Activated naive CD4-positive, alpha-beta T cell treated with anti-CD3 and anti-CD28 coated beads, Interleukin-2, amount 10 ng/mL, durations not matched to agents 7 days and 5 days (primary cell): Measurements from ENCODE around the gene SIPA1L3.
"Not testable (repeated sequence)": the region's sequence is repeated elsewhere in the genome, so short reads cannot be mapped to it uniquely, and the experiment has no call there.

Experiments
- CTCF ChIA-PET: fragments of 350-600 bp; sonication (Branson Sonifier 250); formaldehyde crosslinking; loops from one replicate; lab custom pipeline; 2021; ENCODE audit warnings: antibody characterized with exemption; lab: Charles Lee
- DNase-seq: peaks from one replicate; pipeline ENCODE4 v3.0.0-alpha.2; 2020
- H3K27ac Mint-ChIP-seq: one replicate; pipeline ENCODE4 v1.8.0; 2021; ENCODE audit warnings: mild to moderate bottlenecking, moderate library complexity, mixed read lengths
- H3K27me3 Mint-ChIP-seq: one replicate; pipeline ENCODE4 v1.8.0; 2021; ENCODE audit warnings: mild to moderate bottlenecking, mixed read lengths
- H3K36me3 Mint-ChIP-seq: one replicate; pipeline ENCODE4 v1.8.0; 2021; ENCODE audit warnings: mixed read lengths
- H3K4me1 Mint-ChIP-seq: one replicate; pipeline ENCODE4 v1.8.0; 2021; ENCODE audit warnings: mixed read lengths
- H3K4me3 Mint-ChIP-seq: one replicate; pipeline ENCODE4 v1.8.0; 2021; ENCODE audit warnings: mild to moderate bottlenecking, moderate library complexity, mixed read lengths
- H3K9me3 Mint-ChIP-seq: one replicate; pipeline ENCODE4 v1.8.0; 2021; ENCODE audit warnings: mixed read lengths

SIPA1L3 gene

DNA sequence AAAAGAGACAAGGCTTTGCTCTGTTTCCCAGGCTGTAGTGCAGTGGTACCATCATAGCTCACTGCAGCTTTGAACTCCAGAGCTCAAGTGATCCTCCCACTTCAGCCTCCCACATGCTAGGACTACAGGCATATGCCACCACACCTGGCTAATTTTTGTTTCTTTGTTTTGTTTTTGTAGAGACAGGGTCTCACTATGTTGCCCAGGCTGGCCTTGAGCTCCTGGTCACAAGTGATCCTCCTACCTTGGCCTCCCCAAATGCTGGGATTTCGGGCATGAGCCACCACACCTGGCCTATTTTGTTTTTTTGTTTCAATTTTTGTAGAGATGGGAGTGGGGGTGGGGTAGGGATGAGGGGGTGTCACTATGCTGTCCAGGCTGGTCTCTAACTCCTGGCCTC, 7.6 kb upstream of the SIPA1L3 start:
- Mint-ChIP-seq H3K4me3 (no peak overlapping the region), H3K9me3 (no peaks in the 10 kb centered on the region), H3K27me3 (peaks cover 7% of the 10 kb centered on the region), H3K4me1 (peaks cover 5% of the 10 kb centered on the region), H3K36me3 (no peaks in the 10 kb centered on the region), H3K27ac (no peak overlapping the region)
- DNase-seq, result no peak
- CTCF ChIA-PET, result interaction anchor here (0.6 to 2.5 kb wide), 8 partner anchors 8 to 788 kb away, joined by 3 to 9 read pairs (median 4); partner anchors contain the start of gene SIPA1L3

DNA sequence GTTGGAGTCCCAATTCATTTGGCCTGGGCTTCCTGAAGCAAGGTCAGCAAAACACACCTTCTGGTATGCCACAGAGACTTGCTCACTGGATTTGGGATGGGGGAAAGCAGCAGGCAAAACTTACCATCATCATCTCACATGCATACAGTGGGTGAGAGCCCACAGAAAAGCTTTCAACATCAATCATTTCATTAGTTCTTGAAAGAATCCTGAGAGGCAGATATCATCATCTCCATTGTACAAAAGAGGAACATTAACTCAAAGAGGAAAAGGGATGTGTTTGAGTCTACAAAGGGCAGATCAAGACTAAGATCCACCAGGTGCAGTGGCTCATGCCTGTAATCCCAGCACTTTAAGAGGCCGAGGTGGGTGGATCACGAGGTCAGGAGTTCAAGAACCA, 7.0 kb upstream of the SIPA1L3 start:
- Mint-ChIP-seq H3K4me3 (no peak overlapping the region), H3K9me3 (no peaks in the 10 kb centered on the region), H3K36me3 (no peaks in the 10 kb centered on the region), H3K4me1 (peaks cover 5% of the 10 kb centered on the region), H3K27ac (no peak overlapping the region), H3K27me3 (peaks cover 7% of the 10 kb centered on the region)
- DNase-seq, result no peak
- CTCF ChIA-PET, result interaction anchor here (0.9 to 2.5 kb wide), 5 partner anchors 242 to 435 kb away, joined by 3 to 9 read pairs (median 3); no protein-coding TSS in a partner anchor

DNA sequence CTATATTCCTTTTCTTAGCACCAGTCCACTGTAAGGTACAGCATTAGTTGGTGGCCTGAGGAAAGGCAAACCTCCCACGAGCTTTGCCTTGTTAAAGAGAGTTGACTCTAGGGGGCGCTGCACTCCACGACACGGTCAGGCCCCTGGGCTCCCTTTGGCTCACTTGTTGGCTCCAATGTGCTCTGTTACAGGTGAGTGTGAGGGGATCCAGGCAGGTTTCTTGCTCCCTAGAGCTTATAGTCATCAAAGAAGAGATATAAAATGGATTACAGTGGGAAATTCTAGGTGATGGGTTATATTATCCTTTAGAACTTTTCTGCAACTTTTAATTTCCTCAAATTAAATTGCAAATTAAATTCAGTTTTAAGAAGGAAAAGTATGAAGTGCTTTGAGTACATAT, 4.3 kb upstream of the SIPA1L3 start:
- no peaks in the 10 kb centered on the region for H3K9me3 Mint-ChIP-seq
- H3K36me3 Mint-ChIP-seq, result no peaks in the 10 kb centered on the region
- H3K4me3 Mint-ChIP-seq, result no peak overlapping the region
- H3K27me3 Mint-ChIP-seq, result peaks cover 18% of the 10 kb centered on the region
- CTCF ChIA-PET, result interaction anchor here (0.7 to 4.9 kb wide), 34 partner anchors 10 to 500 kb away, joined by 3 to 31 read pairs (median 4); partner anchors contain the start of genes CATSPERG, FAM98C, PPP1R14A and PSMD8
- H3K27ac Mint-ChIP-seq, result no peak overlapping the region
- peak; percentile 89 for DNase-seq
- peaks cover 15% of the 10 kb centered on the region for H3K4me1 Mint-ChIP-seq

DNA sequence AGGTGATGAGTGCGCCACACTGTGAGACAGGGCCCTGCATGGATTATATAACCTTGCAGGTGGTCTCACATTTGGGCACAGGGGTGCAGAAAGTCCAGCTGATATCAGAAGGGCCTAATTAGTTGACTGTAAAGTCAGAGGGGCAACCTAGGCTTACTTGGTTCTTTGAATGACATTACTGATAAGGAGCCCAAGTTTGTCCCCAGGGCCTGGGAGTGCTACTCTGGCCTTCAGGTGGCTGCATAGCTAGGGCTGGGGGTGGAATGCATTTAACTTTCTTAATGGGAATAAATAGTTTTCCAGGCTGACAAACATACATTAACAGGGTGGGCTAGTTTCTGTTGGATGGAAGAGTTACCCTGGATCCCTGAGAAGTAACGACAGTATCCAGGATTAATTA, 3.9 kb upstream of the SIPA1L3 start:
- Mint-ChIP-seq H3K27ac (no peak overlapping the region), H3K27me3 (peaks cover 18% of the 10 kb centered on the region), H3K4me3 (no peak overlapping the region), H3K9me3 (no peaks in the 10 kb centered on the region), H3K36me3 (no peaks in the 10 kb centered on the region), H3K4me1 (peaks cover 18% of the 10 kb centered on the region)
- no peak for DNase-seq
- CTCF ChIA-PET, result interaction anchor here (1.0 to 4.9 kb wide), 27 partner anchors 11 to 471 kb away, joined by 3 to 31 read pairs (median 5); partner anchors contain the start of genes CATSPERG, PPP1R14A and PSMD8

DNA sequence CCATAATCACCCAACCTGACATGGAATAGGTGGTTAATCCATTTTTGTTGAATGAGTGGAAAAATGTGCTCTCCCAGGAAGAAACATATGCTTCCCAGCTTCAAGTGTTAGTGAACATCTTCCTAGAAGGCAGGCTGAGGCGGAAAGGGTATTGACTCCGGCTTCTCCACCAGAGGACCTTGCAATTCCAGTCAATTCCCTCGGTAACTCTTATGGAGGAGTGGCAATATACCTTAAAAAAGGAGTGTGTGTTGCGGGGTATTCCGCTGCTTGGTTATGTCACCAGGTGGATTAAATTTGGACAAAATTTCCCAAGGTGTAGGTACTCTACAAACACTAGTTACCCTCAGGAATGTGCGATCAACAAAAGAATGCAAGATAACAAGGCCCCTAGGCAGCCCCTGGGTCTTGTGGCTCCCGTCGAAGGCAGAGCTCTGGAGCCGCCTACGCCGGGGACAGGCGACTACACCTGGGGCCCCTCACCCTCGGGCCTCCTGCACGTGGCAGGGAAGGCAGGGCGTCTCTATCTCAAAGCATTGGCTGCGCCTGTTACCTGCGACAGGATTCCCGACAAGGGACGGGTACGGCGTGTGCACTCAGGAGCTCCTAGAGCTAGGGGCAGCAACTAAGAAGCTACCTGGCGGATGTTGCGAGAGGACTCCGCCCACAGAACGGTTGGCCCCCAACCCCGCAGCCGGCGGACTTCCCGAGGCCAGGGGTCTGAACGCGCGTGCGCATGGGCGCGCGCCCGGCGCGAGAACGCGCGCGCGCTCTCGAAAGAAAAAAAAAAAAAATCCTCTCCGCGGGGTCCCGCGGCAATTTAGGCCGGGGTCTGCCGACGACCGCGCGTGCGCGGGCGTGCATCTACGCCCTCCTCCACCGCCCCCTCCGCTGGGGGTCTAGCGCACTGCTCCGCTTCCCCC, 801 bp upstream of the SIPA1L3 start, which contains the start of gene WDR87:
Gene WDR87, minus strand, starts transcription at position 649 of the 923 bp plus-strand sequence. CDS start 8,355 bp downstream, outside the sequence.
- Mint-ChIP-seq H3K27ac (peak within 1 kb of the TSS; percentile 83), H3K4me1 (peaks cover 28% of the 10 kb centered on the region), H3K27me3 (peaks cover 10% of the 10 kb centered on the region), H3K9me3 (no peaks in the 10 kb centered on the region), H3K4me3 (peak within 1 kb of the TSS; percentile 90), H3K36me3 (no peaks in the 10 kb centered on the region)
- peak; percentile 60 for DNase-seq
- CTCF ChIA-PET, result interaction anchor here (0.7 to 4.9 kb wide), 6 partner anchors 13 to 430 kb away, joined by 3 to 24 read pairs (median 4); partner anchors contain the start of gene CATSPERG

DNA sequence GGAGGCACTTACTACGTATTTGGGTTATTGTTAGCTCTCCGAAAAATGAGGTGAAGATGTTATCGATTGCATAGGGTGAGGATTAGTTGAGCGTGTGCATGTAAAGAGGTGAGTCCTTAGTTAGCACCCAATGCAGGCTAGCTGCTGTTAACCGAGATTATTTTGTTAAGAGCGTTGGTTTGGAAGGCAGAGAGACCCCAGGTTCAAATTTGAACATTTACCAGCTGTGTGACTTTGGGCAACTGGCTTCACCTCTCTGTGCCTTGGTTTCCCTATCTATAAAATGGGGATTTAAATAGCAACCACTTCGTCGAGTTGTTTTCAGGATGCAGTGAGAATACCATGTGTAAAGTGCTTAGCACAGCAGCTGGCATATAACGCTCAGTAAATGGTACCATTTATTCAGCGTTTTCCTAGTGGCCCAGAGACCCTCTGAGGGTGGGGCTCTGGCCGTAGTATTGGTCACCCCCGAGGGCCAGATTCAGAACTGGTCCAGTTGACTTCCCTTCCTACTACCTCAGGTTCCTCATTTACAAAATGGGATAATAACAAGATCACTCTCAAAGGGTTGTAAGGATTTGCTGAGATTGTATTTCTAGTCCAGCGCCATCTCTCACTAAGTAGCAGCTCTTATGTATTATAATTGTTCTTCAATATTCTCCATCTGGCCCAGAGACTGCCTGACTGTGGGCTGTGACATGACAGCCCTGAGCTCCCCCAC, 887 bp downstream of the SIPA1L3 start:
- CTCF ChIA-PET, result interaction anchor here (1.1 to 2.0 kb wide), 8 partner anchors 9 to 428 kb away, joined by 3 to 5 read pairs (median 4); partner anchors contain the start of genes CATSPERG and SPINT2
- Mint-ChIP-seq H3K36me3 (no peaks in the 10 kb centered on the region), H3K4me1 (peaks cover 28% of the 10 kb centered on the region)

DNA sequence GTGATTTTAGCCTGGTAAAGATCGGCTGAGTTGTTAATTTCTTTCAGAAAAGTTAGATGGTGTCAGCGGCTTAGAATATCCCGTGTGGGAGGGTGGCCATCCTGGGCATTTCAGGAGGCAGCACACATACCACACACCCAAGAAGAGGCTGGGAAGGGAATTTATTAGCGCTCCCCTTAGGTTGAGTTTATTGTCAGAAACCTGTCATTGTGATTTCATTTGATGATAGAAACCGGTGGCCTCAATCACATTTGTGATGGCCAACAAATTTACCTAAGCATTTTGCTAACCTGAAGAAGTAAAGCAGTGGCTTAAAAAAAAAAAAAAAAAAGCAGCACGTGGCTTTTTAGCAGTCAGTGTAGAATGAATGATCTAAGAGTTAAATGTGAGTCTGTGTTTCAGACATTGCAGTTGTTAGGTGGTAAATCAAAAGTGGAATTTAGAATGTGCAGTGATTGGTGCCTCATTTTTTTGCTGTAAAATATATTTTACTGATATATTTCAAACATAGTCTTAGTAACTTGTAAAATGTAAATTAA, 2.7 kb downstream of the SIPA1L3 start:
- no peak overlapping the region for H3K27ac Mint-ChIP-seq
- no peaks in the 10 kb centered on the region for H3K36me3 Mint-ChIP-seq
- CTCF ChIA-PET, result no interaction called here
- H3K4me3 Mint-ChIP-seq, result no peak overlapping the region
- peaks cover 10% of the 10 kb centered on the region for H3K27me3 Mint-ChIP-seq
- H3K9me3 Mint-ChIP-seq, result no peaks in the 10 kb centered on the region
- peaks cover 34% of the 10 kb centered on the region for H3K4me1 Mint-ChIP-seq
- no peak for DNase-seq

More for the DNA sequence above, 887 bp downstream of the SIPA1L3 start:
- H3K9me3 Mint-ChIP-seq, result no peaks in the 10 kb centered on the region
- H3K27ac Mint-ChIP-seq, result peak overlapping the region; percentile 38
- DNase-seq, result no peak
- peak overlapping the region; percentile 90 for H3K4me3 Mint-ChIP-seq
- H3K27me3 Mint-ChIP-seq, result peaks cover 10% of the 10 kb centered on the region

DNA sequence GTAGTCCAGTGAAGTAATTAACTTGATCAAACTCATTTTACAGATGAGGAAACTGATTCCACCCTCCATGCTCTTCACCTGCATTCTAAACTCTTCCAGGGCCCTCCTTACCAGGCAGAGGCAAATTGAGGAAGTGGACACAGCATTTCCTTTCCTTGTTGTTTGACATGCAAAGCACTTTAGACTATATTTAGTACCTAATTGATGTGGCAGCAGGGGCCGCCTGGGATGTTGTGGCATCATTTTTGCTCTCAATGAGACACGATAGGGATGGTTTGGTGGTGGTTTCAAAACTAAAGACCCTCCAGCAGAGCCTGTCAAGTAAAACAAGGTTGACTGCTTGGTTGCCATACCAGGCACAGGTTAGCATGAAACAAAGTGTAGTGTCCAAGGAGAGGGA, 7.9 kb downstream of the SIPA1L3 start:
- H3K36me3 Mint-ChIP-seq, result peaks cover 5% of the 10 kb centered on the region
- peaks cover 20% of the 10 kb centered on the region for H3K4me1 Mint-ChIP-seq
- H3K27ac Mint-ChIP-seq, result peak overlapping the region; percentile 82
- CTCF ChIA-PET, result interaction anchor here (0.6 to 1.1 kb wide), 2 partner anchors 8 to 12 kb away, joined by 4 to 5 read pairs; partner anchors contain the start of gene SIPA1L3
- peak; percentile 34 for DNase-seq
- no peaks in the 10 kb centered on the region for H3K27me3 Mint-ChIP-seq
- no peaks in the 10 kb centered on the region for H3K9me3 Mint-ChIP-seq
- H3K4me3 Mint-ChIP-seq, result no peak overlapping the region

DNA sequence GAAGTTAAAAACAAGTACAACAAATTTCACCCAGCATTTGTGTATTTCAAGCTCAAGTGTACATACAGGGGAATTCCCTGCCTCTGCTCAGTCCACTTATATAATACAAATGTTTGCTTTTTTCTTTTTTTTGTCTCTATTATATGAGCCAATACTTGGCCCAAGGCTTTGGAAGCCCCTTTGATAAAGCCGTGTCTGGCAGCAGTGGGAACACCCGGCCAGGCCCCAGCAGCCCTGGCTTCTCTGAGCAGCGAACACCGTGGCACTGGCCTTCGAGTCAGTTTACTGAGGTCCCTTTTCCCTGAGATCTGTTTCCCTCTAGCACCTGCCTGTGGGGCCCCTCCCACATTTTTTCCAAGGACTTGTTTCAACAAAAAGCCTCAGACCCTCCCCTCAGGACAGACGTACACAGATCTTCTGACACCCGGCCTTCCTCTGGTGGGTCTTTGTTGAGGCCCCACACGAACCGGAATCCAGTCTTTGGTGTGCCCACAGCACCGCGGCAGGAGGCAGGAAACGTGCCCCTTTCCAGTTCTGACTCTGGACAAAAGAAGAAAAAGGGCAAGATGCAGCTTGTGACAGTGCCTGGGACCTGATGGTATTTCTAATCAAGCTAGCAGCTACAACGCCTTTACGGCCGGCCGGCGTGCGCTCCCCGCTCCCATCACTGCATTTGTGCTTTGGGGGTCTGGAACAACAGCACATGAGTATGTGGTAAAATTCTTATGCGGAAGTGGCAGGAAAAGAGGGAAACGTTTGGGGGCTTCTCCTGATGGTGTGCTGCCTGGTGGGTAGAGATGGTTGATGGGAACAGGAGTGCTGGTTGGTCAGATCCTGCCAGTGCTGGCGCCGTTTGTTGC, 13.8 kb downstream of the SIPA1L3 start:
- Mint-ChIP-seq H3K4me3 (no peak overlapping the region), H3K4me1 (peaks cover 12% of the 10 kb centered on the region), H3K27ac (peak overlapping the region; percentile 8), H3K27me3 (no peaks in the 10 kb centered on the region), H3K36me3 (peaks cover 9% of the 10 kb centered on the region), H3K9me3 (no peaks in the 10 kb centered on the region)
- CTCF ChIA-PET, result interaction anchor here (0.6 kb wide), 1 partner anchor 455 kb away, joined by 3 read pairs; no protein-coding TSS in a partner anchor
- no peak for DNase-seq

DNA sequence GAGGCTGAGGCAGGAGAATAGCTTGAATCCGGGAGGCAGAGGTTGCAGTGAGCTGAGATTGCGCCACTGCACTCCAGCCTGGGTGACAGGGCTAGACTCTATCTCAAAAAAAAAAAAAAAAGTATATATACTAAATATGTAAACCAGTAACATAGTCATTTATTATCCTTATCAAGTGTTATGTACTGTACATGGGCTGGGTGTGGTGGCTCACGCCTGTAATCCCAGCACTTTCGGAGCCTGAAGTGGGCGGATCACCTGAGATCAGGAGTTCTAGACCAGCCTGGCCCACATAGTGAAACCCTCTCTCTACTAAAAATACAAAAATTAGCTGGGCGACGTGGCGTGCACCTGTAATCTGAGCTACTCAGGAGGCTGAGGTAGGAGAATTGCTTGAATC, 17.6 kb downstream of the SIPA1L3 start:
- not testable (repeated sequence) for H3K4me3 Mint-ChIP-seq, H3K9me3 Mint-ChIP-seq, H3K36me3 Mint-ChIP-seq, H3K27me3 Mint-ChIP-seq, H3K4me1 Mint-ChIP-seq, DNase-seq, H3K27ac Mint-ChIP-seq
- CTCF ChIA-PET, result interaction anchor here (1.4 kb wide), 1 partner anchor 17 kb away, joined by 4 read pairs; no protein-coding TSS in a partner anchor

DNA sequence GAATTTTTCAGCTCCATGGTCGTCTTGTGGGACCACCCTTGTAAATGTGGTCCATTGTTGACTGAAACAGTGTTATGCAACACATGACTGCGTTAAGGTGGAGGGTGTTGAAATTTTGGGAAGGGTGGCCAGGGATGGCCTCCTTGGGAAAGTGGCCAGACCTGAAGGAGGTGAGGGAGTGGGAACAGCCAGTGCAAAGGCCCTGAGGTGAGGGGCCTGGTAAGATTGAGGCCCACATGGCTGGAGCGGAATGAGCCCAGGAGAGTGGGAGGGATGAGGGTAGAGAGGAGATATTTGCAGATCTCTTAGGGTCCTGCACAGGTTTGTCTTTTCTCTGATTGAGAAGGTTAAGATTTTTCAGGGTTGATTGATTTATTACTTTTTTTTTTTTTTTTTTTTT, 18.2 kb downstream of the SIPA1L3 start:
- Mint-ChIP-seq H3K4me3 (no peak overlapping the region), H3K36me3 (peaks cover 4% of the 10 kb centered on the region), H3K4me1 (peaks cover 9% of the 10 kb centered on the region), H3K27ac (no peak overlapping the region), H3K27me3 (no peaks in the 10 kb centered on the region), H3K9me3 (no peaks in the 10 kb centered on the region)
- CTCF ChIA-PET, result no interaction called here
- DNase-seq, result no peak

DNA sequence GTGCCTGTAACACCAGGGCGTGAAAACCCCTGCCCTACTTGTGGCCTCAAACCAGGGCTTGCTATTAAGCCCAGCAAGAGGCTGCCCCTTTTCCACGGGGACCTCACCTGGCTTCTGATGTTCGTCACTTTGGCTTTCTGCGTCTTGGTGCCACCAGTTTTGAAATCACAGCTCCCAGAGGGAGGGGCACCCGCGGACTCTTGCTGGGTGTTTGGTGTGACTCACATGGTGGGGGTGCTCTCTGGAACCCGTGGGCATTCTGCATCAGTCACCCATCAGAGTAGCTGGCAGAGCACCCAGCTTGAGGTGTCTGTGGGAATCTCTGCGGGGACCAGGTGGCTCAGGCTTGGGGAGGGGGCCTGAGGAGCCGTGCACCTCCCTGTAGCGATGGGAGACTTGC, 19.2 kb downstream of the SIPA1L3 start:
- CTCF ChIA-PET, result no interaction called here
- peaks cover 2% of the 10 kb centered on the region for H3K4me1 Mint-ChIP-seq
- H3K27me3 Mint-ChIP-seq, result no peaks in the 10 kb centered on the region

DNA sequence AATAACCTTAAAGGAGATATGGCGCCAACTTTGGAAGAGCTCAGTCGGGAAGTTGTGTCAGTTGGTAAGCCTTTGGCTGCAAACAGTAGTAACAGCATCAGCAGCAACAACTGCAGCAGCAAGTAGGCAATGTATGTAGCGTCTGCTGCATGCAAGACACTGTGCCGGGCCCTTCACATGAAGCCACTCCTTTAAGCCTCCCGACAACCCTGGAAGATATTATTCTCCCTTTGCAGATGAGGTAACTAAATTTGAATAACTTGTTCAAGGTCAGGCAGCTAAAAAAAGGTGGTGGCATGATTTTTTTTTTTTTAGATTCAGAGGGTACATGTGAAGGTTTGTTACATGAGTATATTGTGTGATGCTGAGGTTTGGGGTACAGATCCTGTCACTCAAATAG, 19.7 kb downstream of the SIPA1L3 start:
- Mint-ChIP-seq H3K4me1 (no peaks in the 10 kb centered on the region), H3K9me3 (no peaks in the 10 kb centered on the region), H3K36me3 (peaks cover 9% of the 10 kb centered on the region), H3K27ac (no peak overlapping the region), H3K27me3 (no peaks in the 10 kb centered on the region), H3K4me3 (no peak overlapping the region)
- no peak for DNase-seq
- CTCF ChIA-PET, result interaction anchor here (0.7 kb wide), 1 partner anchor 26 kb away, joined by 3 read pairs; no protein-coding TSS in a partner anchor

More for the DNA sequence above, 19.2 kb downstream of the SIPA1L3 start:
- H3K36me3 Mint-ChIP-seq, result peaks cover 9% of the 10 kb centered on the region
- no peaks in the 10 kb centered on the region for H3K9me3 Mint-ChIP-seq
- H3K4me3 Mint-ChIP-seq, result no peak overlapping the region
- no peak for DNase-seq
- H3K27ac Mint-ChIP-seq, result no peak overlapping the region
